H9 (cell line): ENCODE measurements around the gene ACOX3. TPM values are rescaled to one million over a fixed set of nuclear protein-coding genes. Genes with fewer than 3 reads are reported as not detected.

Experiments used
- DNase-seq: peaks from one replicate; pipeline ENCODE4 v3.0.0-alpha.2; 2017
- H2AFZ ChIP-seq: one replicate; pipeline ENCODE4 v1.6.1; 2013; ENCODE audit warnings: mild to moderate bottlenecking, low read length, control low read depth, moderate library complexity
- H2AK5ac ChIP-seq: 2 replicates; pipeline ENCODE4 v1.6.1; 2013; ENCODE audit warnings: low read length, control low read depth, mixed read lengths; ENCODE audit not compliant: insufficient read length
- H2BK120ac ChIP-seq: one replicate; pipeline ENCODE4 v1.6.1; 2013; ENCODE audit warnings: low read depth, mild to moderate bottlenecking, low read length, control low read depth, inconsistent platforms; ENCODE audit not compliant: poor library complexity, severe bottlenecking
- H2BK12ac ChIP-seq: 2 replicates; pipeline ENCODE4 v1.6.1; 2013; ENCODE audit warnings: low read length, control low read depth, mixed read lengths, low read depth; ENCODE audit not compliant: insufficient read length
- H2BK15ac ChIP-seq: 2 replicates; pipeline ENCODE4 v1.6.1; 2013; ENCODE audit warnings: low read depth, low read length, control low read depth
- H2BK20ac ChIP-seq: one replicate; pipeline ENCODE4 v1.6.1; 2013; ENCODE audit warnings: low read depth, mild to moderate bottlenecking, low read length, control low read depth, inconsistent platforms; ENCODE audit not compliant: poor library complexity, severe bottlenecking
- H2BK5ac ChIP-seq: 2 replicates; pipeline ENCODE4 v1.6.1; 2013; ENCODE audit warnings: low read length, control low read depth, mixed read lengths; ENCODE audit not compliant: insufficient read length
- H3K14ac ChIP-seq: 2 replicates; pipeline ENCODE4 v1.6.1; 2013; ENCODE audit warnings: low read length, control low read depth; ENCODE audit not compliant: insufficient read depth
- H3K18ac ChIP-seq: 2 replicates; pipeline ENCODE4 v1.6.1; 2013; ENCODE audit warnings: low read depth, mild to moderate bottlenecking, mixed read lengths, low read length, control low read depth; ENCODE audit not compliant: insufficient read length
- H3K23ac ChIP-seq: 2 replicates; pipeline ENCODE4 v1.6.1; 2013; ENCODE audit warnings: low read length, control low read depth, mixed read lengths, low read depth; ENCODE audit not compliant: insufficient read length
- H3K23me2 ChIP-seq: 2 replicates; pipeline ENCODE4 v1.6.1; 2013; ENCODE audit warnings: low read depth, mild to moderate bottlenecking, mixed read lengths, low read length, control low read depth; ENCODE audit not compliant: insufficient read length, poor library complexity, severe bottlenecking
- H3K27ac ChIP-seq: 2 replicates; pipeline ENCODE4 v1.5.1; 2013; ENCODE audit warnings: low read length, control low read depth, mixed read lengths, low read depth; ENCODE audit not compliant: insufficient read length
- H3K27me3 ChIP-seq: 2 replicates; pipeline ENCODE4 v1.6.1; 2013; ENCODE audit warnings: low read length, control low read depth, inconsistent platforms; ENCODE audit not compliant: insufficient read depth
- H3K4ac ChIP-seq: 2 replicates; pipeline ENCODE4 v1.6.1; 2013; ENCODE audit warnings: low read depth, mild to moderate bottlenecking, control low read depth, inconsistent platforms, low read length, moderate library complexity
- H3K4me1 ChIP-seq: 2 replicates; pipeline ENCODE4 v1.6.1; 2013; ENCODE audit warnings: low read length, control low read depth, inconsistent platforms; ENCODE audit not compliant: insufficient read depth
- H3K4me2 ChIP-seq: 2 replicates; pipeline ENCODE4 v1.6.1; 2013; ENCODE audit warnings: low read length, control low read depth, mixed read lengths; ENCODE audit not compliant: insufficient read length, insufficient read depth
- H3K56ac ChIP-seq: 2 replicates; pipeline ENCODE4 v1.6.1; 2013; ENCODE audit warnings: low read depth, mild to moderate bottlenecking, mixed read lengths, low read length, control low read depth; ENCODE audit not compliant: insufficient read length
- H3K79me1 ChIP-seq: 2 replicates; pipeline ENCODE4 v1.6.1; 2013; ENCODE audit warnings: low read depth, mild to moderate bottlenecking, moderate library complexity, low read length, control low read depth, inconsistent platforms; ENCODE audit not compliant: insufficient read depth, poor library complexity, severe bottlenecking
- H3K79me2 ChIP-seq: 2 replicates; pipeline ENCODE4 v1.6.1; 2013; ENCODE audit warnings: low read length, control low read depth, inconsistent platforms; ENCODE audit not compliant: insufficient read depth
- H3K9ac ChIP-seq: 2 replicates; pipeline ENCODE4 v1.6.1; 2013; ENCODE audit warnings: low read length, control low read depth, mixed read lengths; ENCODE audit not compliant: insufficient read length; ENCODE audit errors: extremely low read depth
- H3K9me3 ChIP-seq: one replicate; pipeline ENCODE4 v1.6.1; 2013; ENCODE audit warnings: low read depth, low read length, inconsistent platforms; ENCODE audit not compliant: control insufficient read depth
- H3T11ph ChIP-seq: one replicate; pipeline ENCODE4 v1.6.1; 2013; ENCODE audit warnings: mild to moderate bottlenecking, low read length, control low read depth, inconsistent platforms
- H4K20me1 ChIP-seq: one replicate; pipeline ENCODE4 v1.6.1; 2013; ENCODE audit not compliant: control insufficient read depth, insufficient read length, insufficient read depth
- H4K5ac ChIP-seq: 2 replicates; pipeline ENCODE4 v1.6.1; 2013; ENCODE audit warnings: low read depth, mild to moderate bottlenecking, mixed read lengths, low read length, control low read depth; ENCODE audit not compliant: insufficient read length
- H4K8ac ChIP-seq: replicated peaks from 2 replicates; pipeline ENCODE4 v1.6.1; 2013; ENCODE audit warnings: low read length, control low read depth, mixed read lengths, low read depth; ENCODE audit not compliant: insufficient read length
- H4K91ac ChIP-seq: 2 replicates; pipeline ENCODE4 v1.6.1; 2013; ENCODE audit warnings: low read depth, mild to moderate bottlenecking, moderate library complexity, mixed read lengths, low read length, control low read depth; ENCODE audit not compliant: insufficient read length
- H3K27ac Mint-ChIP-seq, 3 experiments: 2 replicates in 2 of 3; 3 replicates in 1 of 3; pipeline ENCODE4 v1.8.0; 2020 to 2021; ENCODE audit warnings: mixed read lengths in 3 of 3, mild to moderate bottlenecking in 1 of 3, moderate library complexity in 1 of 3
- H3K27me3 Mint-ChIP-seq: 2 replicates; pipeline ENCODE4 v1.8.0; 2021; ENCODE audit warnings: low read depth, mild to moderate bottlenecking, moderate library complexity, mixed read lengths
- H3K36me3 Mint-ChIP-seq, 3 experiments: 2 replicates in 2 of 3; 3 replicates in 1 of 3; pipeline ENCODE4 v1.8.0; 2020 to 2021; ENCODE audit warnings: low read depth in 3 of 3, mixed read lengths in 3 of 3; ENCODE audit not compliant: insufficient read depth in 1 of 3
- H3K4me1 Mint-ChIP-seq, 2 experiments: 2 replicates each; pipeline ENCODE4 v1.8.0; 2020; ENCODE audit warnings: mixed read lengths in 2 of 2
- H3K4me3 Mint-ChIP-seq, 2 experiments: 2 replicates in 1 of 2; 3 replicates in 1 of 2; pipeline ENCODE4 v1.8.0; 2020 to 2021; ENCODE audit warnings: mild to moderate bottlenecking in 2 of 2, mixed read lengths in 2 of 2, moderate library complexity in 1 of 2
- H3K9me3 Mint-ChIP-seq, 2 experiments: 2 replicates in 1 of 2; 3 replicates in 1 of 2; pipeline ENCODE4 v1.8.0; 2020; ENCODE audit warnings: mild to moderate bottlenecking in 2 of 2, mixed read lengths in 2 of 2, moderate library complexity in 1 of 2
- WGBS: extraction: QIAGEN DNeasy Blood & Tissue Kit; methylation state at CpG from one replicate; pipeline ENCODE4 v1.1.7; 2013; ENCODE audit warnings: missing lambda C conversion rate, low lambda C conversion rate, mixed read lengths; ENCODE audit not compliant: insufficient read length; ENCODE audit errors: extremely low coverage; 5-methylcytosine and 5-hydroxymethylcytosine counted together
- total RNA-seq: library from RNA; stranded (reverse); gene quantifications from 2 replicates; pipeline ENCODE4 v1.2.1, GENCODE V29; 2021
- TF ChIP-seq, protein P1 (sequence below): fragments of 200-600 bp; sonication (generic); conservative IDR thresholded peaks from 3 replicates; pipeline ENCODE4 v1.8.0; 2021; ENCODE audit warnings: antibody characterized with exemption, mild to moderate bottlenecking

ACOX3 gene
- total RNA-seq, 1 experiment from 2014 or later = 13.8 TPM

GRCh38 chr4:8317474-8317873, 123.0 kb downstream of the ACOX3 start:
- Histone ChIP-seq H3K9me3 (no peaks in the 10 kb centered on the region), H3T11ph (no peak overlapping the region), H4K8ac (no peak overlapping the region), H2BK15ac (no peak overlapping the region), H2AK5ac (no peak overlapping the region), H3K4ac (no peak overlapping the region), H4K20me1 (no peaks in the 10 kb centered on the region), H2BK20ac (no peak overlapping the region), H2BK5ac (no peak overlapping the region), H2AFZ (no peak overlapping the region), H3K4me1 (no peaks in the 10 kb centered on the region; the same call in 1 of the 2 replicates), H3K23ac (no peak overlapping the region), H2BK120ac (no peak overlapping the region), H4K5ac (no peak overlapping the region), H3K18ac (no peak overlapping the region), H4K91ac (no peak overlapping the region), H3K4me2 (no peak overlapping the region), H3K79me1 (no peaks in the 10 kb centered on the region), H3K9ac (no peak overlapping the region), H3K23me2 (no peaks in the 10 kb centered on the region), H3K56ac (no peak overlapping the region), H2BK12ac (no peak overlapping the region), H3K27ac (no peak overlapping the region), H3K79me2 (no peaks in the 10 kb centered on the region), H3K14ac (no peak overlapping the region), H3K27me3 (no peaks in the 10 kb centered on the region)
- H3K4me1 Mint-ChIP-seq = peaks cover 18 to 19% of the 10 kb centered on the region in 2 experiments
- H3K9me3 Mint-ChIP-seq = peaks cover 3 to 5% of the 10 kb centered on the region in 2 experiments; a peak in 3 of 5 replicates
- H3K27me3 Mint-ChIP-seq = peaks cover 14% of the 10 kb centered on the region; the same call in 1 of the 2 replicates
- H3K27ac Mint-ChIP-seq = no peak overlapping the region
- WGBS = no CpG with 5 or more reads among the region's 6 CpGs
- H3K36me3 Mint-ChIP-seq = no peaks in the 10 kb centered on the region
- no peak for DNase-seq
- TF ChIP-seq, protein P1, sequence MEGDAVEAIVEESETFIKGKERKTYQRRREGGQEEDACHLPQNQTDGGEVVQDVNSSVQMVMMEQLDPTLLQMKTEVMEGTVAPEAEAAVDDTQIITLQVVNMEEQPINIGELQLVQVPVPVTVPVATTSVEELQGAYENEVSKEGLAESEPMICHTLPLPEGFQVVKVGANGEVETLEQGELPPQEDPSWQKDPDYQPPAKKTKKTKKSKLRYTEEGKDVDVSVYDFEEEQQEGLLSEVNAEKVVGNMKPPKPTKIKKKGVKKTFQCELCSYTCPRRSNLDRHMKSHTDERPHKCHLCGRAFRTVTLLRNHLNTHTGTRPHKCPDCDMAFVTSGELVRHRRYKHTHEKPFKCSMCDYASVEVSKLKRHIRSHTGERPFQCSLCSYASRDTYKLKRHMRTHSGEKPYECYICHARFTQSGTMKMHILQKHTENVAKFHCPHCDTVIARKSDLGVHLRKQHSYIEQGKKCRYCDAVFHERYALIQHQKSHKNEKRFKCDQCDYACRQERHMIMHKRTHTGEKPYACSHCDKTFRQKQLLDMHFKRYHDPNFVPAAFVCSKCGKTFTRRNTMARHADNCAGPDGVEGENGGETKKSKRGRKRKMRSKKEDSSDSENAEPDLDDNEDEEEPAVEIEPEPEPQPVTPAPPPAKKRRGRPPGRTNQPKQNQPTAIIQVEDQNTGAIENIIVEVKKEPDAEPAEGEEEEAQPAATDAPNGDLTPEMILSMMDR = no peak
- H3K4me3 Mint-ChIP-seq = no peak overlapping the region
